8988T (cell line): ENCODE measurements around the gene GOLGA6L9.
"Not testable (repeated sequence)": the region's sequence is repeated elsewhere in the genome, so short reads cannot be mapped to it uniquely, and the experiment has no call there.

Source experiments
- DNase-seq: peaks from one replicate; pipeline ENCODE4 v3.0.0; 2011

GOLGA6L9 gene

GRCh38 chr15:82429693-82430092 is at the start of gene GOLGA6L9:
TSS of gene GOLGA6L9 (plus strand) at chr15:82429816. CDS start at chr15:82430080, 264 bp downstream.
- DNase-seq, result not testable (repeated sequence)

- DNase-seq, result not testable (repeated sequence)
Observed at GRCh38 chr15:82381330-82381955, 48.2 kb upstream of the GOLGA6L9 start.

GRCh38 chr15:82387209-82387608 is 42.4 kb upstream of the GOLGA6L9 start:
- not testable (repeated sequence) for DNase-seq

- DNase-seq, result not testable (repeated sequence)
Observed at GRCh38 chr15:82390152-82390551, 39.5 kb upstream of the GOLGA6L9 start.

GRCh38 chr15:82392077-82392476 is 37.5 kb upstream of the GOLGA6L9 start:
- not testable (repeated sequence) for DNase-seq

- no peak for DNase-seq
Observed at GRCh38 chr15:82393671-82394070, 35.9 kb upstream of the GOLGA6L9 start.

GRCh38 chr15:82395788-82396187 is 33.8 kb upstream of the GOLGA6L9 start:
- not testable (repeated sequence) for DNase-seq

GRCh38 chr15:82397817-82398216 is 31.8 kb upstream of the GOLGA6L9 start:
- no peak for DNase-seq

GRCh38 chr15:82398785-82399184 is 30.8 kb upstream of the GOLGA6L9 start:
- DNase-seq, result no peak

- DNase-seq, result not testable (repeated sequence)
Observed at GRCh38 chr15:82399366-82400103, 30.1 kb upstream of the GOLGA6L9 start.

GRCh38 chr15:82401918-82402317 is 27.7 kb upstream of the GOLGA6L9 start:
- DNase-seq, result not testable (repeated sequence)

GRCh38 chr15:82402341-82402740 is 27.3 kb upstream of the GOLGA6L9 start:
- DNase-seq, result not testable (repeated sequence)

- DNase-seq, result not testable (repeated sequence)
Observed at GRCh38 chr15:82406211-82406610, 23.4 kb upstream of the GOLGA6L9 start.

- not testable (repeated sequence) for DNase-seq
Observed at GRCh38 chr15:82410306-82410705, 19.3 kb upstream of the GOLGA6L9 start.

- not testable (repeated sequence) for DNase-seq
Observed at GRCh38 chr15:82411595-82411994, 18.0 kb upstream of the GOLGA6L9 start.

GRCh38 chr15:82414525-82415191 is 15.0 kb upstream of the GOLGA6L9 start:
- DNase-seq, result not testable (repeated sequence)

- DNase-seq, result not testable (repeated sequence)
Observed at GRCh38 chr15:82420516-82420915, 9.1 kb upstream of the GOLGA6L9 start.

- not testable (repeated sequence) for DNase-seq
Observed at GRCh38 chr15:82420966-82421365, 8.7 kb upstream of the GOLGA6L9 start.

- DNase-seq, result not testable (repeated sequence)
Observed at GRCh38 chr15:82427117-82427516, 2.5 kb upstream of the GOLGA6L9 start.

- not testable (repeated sequence) for DNase-seq
Observed at GRCh38 chr15:82445420-82445819, 15.8 kb downstream of the GOLGA6L9 start.

GRCh38 chr15:82457336-82457735 is 27.7 kb downstream of the GOLGA6L9 start:
- DNase-seq, result not testable (repeated sequence)

- not testable (repeated sequence) for DNase-seq
Observed at GRCh38 chr15:82465629-82466028, 36.0 kb downstream of the GOLGA6L9 start.

GRCh38 chr15:82468205-82468604 is 38.6 kb downstream of the GOLGA6L9 start:
- not testable (repeated sequence) for DNase-seq

GRCh38 chr15:82469381-82469780 is 39.8 kb downstream of the GOLGA6L9 start:
- DNase-seq, result not testable (repeated sequence)
